Glomerular endothelial cell (primary cell): ENCODE measurements around the gene LDLRAD4. TPM values are rescaled to one million over a fixed set of nuclear protein-coding genes. Genes with fewer than 3 reads are reported as not detected.

Source experiments
- DNase-seq: peaks from one replicate; pipeline ENCODE4 v3.0.0-alpha.2; 2011; ENCODE audit warnings: low read depth, low spot score; ENCODE audit errors: extremely low read depth
- total RNA-seq: library from RNA; depleted of rRNA; stranded (reverse); fragments of >200 nt; gene quantifications from 2 replicates; pipeline ENCODE4 v1.2.3, GENCODE V29; 2015

LDLRAD4 gene
- total RNA-seq, 1 donor from 2014 or later: 13.4 TPM

DNA sequence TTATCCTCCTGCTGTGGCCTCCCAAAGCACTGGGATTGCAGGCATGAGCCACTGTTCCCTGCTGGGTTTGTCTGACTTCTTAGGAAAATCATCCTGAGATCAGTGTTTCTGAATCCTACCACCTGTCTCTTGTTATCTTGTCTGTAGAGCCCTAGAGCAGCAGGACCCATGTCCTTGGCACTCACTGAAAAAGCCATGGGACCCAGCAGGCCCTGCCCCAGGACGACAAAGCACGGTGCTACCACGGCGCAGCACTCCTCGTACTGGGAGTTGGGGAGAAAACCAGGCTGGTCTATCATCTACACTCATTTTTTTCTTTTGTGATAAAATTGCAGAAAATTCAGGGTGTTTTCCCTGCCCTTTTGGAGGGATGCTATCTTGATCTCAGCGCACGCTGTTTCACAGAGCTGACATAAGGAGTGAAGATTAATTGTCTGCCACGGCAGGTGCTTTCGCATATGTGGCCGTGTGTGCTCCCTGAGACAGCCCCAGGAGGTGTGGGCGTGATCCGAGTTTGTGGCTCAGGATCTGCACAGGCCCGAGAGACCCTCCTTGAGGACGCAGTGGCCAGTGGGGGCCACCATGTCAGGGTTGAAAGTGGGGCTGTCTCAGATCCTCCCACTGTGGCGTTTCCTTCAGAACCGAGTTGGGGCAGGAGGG is 179.1 kb downstream of the LDLRAD4 start:
- DNase-seq: no peak

DNA sequence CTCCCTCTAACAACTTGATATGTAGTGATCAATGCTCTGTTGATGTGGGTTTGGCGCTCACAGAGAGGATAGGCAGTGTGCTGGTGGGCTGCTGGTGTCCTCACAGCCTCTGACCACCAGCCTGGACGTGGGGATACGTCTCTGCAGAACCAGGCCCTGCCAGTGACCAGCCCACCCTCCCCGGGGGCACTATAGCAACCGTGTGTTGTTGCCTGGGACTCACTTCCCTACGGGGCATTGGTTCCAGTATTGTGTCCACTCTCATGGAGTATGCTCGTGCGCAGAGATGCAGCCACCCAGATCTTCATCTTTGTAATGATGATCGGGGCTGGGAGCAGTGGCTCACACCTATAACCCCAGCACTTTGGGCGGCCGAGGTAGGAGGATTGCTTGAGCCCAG is 180.1 kb downstream of the LDLRAD4 start:
- no peak for DNase-seq

- no peak for DNase-seq
Observed at GRCh38 chr18:13399511-13399910, 181.0 kb downstream of the LDLRAD4 start.

- no peak for DNase-seq
Observed at GRCh38 chr18:13400636-13401315, 182.2 kb downstream of the LDLRAD4 start.

DNA sequence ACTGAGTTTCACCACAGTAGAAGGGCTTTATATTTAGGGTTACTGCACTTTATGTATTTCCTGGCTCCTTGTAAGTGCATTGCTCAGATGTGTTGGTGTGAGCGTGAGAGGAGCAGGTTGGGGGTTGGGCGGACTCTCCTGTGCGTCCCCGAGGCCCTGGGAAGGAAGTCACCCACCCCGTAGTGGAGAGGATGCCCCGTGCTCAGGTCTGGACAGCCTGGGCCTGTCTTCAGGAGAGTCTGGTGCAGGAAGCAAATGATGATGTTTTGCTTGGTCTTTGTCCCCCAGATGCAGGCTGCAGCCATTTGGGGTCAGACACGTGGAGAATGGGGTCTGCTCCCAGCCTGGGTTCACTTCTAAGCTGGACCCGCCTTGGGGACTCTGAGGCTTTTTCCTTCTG is 182.8 kb downstream of the LDLRAD4 start:
- DNase-seq: no peak

GRCh38 chr18:13401826-13402225 is 183.3 kb downstream of the LDLRAD4 start:
- DNase-seq: no peak

DNA sequence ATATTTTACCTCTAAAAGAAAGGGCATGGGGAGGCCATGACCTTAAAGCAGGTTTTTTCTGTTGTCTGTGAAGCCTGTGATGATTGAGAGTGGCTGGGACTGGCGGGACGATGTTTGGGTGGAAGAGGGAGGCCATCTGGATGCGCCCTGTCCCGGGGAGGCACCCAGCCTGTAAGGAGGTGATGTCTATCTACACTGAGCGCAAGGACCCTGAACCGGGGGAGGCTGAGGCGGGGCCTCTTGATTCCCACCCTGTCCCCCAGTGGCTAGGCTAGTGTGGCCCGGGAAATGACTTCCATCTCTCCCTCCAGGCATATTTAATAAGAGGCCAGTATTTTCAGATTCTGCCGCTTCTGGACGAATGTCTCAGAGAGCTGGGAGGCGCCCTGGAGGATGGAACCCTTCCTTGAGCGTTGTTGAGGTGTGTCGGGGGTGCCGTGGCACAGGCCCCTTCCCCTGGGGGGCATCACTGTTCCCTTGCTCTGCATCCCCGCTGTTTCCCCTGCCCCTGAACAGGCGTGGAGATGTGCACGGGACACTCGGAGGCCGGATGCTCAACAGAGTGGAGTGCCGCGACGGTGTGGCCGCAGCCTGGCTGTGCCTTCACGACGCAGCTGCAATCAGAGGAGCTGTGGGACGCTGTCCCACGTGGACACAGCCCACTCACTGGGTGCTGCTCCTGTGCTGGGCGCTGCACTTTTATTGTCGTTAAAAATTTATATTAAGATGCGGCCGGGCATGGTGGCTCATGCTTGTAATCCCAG is 185.4 kb downstream of the LDLRAD4 start:
- no peak for DNase-seq

GRCh38 chr18:13405305-13406038 is 186.9 kb downstream of the LDLRAD4 start:
- no peak for DNase-seq

- no peak for DNase-seq
Observed at GRCh38 chr18:13406049-13406615, 187.6 kb downstream of the LDLRAD4 start.

GRCh38 chr18:13406736-13407135 is 188.2 kb downstream of the LDLRAD4 start:
- DNase-seq: no peak

DNA sequence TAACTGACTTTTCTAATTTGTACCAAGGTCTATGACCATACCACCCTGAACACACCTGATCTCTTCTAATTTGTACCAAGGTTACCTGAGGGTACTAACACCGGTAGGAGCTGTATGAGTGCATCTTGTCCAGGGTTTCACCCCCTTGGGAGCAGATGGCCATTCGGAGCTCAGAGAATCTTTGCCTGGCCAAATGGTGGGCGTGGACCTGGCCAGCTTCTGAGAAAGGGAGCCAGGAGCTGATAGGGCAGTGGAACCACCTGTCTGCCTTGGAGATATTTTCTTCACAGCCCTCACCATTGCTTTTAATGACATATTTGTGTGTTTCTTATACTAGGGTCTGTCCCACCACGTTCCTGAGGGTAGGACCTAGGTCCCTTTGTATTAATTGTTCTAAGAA is 188.9 kb downstream of the LDLRAD4 start:
- no peak for DNase-seq

DNA sequence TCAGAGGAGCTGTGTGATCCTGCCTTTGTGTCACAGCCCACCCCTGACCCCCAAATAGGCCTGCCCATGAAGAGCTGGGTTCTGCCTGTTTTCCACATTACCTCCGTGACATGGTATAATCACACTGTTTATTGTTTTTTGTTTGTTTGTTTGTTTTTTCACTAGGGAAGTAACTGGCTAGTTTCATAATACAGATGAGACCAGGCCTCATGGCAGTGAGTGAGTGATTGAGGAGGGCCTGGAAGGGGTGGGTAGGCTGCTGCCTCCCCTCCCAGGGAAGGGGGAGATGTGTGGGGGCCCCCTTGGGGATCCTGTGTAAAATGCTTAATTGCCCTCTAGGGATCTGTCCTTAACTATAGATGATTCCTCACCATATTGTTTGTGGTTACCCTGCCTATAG is 190.5 kb downstream of the LDLRAD4 start:
- DNase-seq: no peak

GRCh38 chr18:13409997-13410396 is 191.4 kb downstream of the LDLRAD4 start:
- no peak for DNase-seq

GRCh38 chr18:13410471-13410870 is 191.9 kb downstream of the LDLRAD4 start:
- no peak for DNase-seq

GRCh38 chr18:13412017-13412416 is 193.5 kb downstream of the LDLRAD4 start:
- DNase-seq: no peak

- no peak for DNase-seq
Observed at GRCh38 chr18:13412901-13413300, 194.3 kb downstream of the LDLRAD4 start.

DNA sequence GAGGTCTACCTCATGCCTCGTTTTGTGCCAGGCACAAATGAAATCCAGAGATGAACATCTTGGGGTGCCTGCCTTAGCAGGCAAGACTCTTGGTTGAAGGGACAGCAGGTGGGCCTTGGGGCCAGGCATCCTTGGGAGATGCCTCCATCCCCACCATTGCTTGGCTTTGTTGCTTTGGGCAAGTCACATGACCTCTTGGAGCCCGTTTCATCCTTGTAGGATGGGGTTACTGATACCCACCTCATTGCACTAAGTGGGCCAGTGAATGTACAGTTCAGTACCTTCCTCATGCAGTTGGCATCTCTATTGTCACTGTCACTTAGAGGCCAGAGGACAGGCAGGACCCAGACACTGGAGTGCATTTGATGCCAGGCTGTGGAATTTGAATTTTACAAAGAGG is 195.5 kb downstream of the LDLRAD4 start:
- no peak for DNase-seq

- no peak for DNase-seq
Observed at GRCh38 chr18:13414521-13414920, 196.0 kb downstream of the LDLRAD4 start.

DNA sequence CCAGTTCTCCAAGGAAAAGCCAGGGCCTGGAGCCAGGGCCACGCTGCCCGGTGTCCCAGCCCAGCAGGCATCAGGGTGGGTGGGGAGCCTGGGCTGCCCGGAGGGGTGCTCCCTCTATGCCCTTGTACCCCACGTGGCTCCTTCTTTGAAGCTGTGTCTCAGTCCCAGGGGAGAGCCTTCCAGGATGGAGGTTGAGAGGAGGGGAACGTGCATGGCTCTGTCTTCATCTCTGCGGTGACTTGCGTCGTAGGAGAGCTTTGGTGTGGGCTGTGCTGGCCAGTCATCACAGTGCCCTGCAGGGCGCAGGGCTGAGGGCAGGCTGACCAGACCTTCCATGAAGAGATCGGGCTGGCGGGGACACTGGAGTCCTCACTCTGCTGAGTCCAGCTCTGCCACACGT is 197.2 kb downstream of the LDLRAD4 start:
- DNase-seq: no peak

DNA sequence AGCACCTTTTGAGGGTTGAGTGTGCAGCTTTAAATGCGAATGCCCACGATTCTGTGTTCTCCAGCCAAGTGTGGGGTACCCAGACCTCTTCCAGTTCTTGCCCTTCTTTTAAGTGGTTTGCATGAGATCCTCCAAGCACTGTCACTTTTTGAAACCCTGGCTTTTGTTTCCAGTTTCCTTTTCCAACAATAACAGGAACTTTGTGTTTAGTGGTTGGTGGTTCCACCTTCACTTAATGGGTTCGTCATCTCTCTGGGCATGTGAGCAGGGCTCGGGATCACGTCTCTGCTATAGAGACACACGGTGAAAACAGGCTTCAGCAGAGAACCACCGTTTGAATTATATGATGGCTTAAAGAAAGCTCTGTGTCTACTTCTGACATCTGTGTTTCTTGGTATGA is 197.6 kb downstream of the LDLRAD4 start:
- no peak for DNase-seq

DNA sequence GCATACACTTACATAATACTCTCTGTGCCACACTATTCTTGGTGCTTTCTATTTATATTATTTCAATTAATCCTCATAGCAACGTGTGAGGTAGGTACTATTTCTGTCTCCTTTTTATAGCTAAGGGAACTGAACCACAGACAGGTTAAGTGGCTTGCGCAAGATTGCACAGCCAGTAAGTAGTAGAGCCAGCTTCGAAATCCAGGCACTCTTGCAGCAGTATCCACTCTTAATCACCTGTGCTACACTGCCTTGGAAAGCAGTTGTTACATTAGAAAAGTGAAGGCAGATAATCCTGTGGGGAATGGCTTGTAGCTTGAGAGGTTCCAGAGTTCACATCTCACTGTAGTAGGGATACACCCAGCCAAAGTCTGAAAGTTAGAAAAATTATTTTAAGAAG is 198.3 kb downstream of the LDLRAD4 start:
- no peak for DNase-seq
